CD4-positive, alpha-beta memory T cell (primary cell): ENCODE results near the gene GNS. TPM values are rescaled to one million over a fixed set of nuclear protein-coding genes. Genes with fewer than 3 reads are reported as not detected.
"Not testable (repeated sequence)": the region's sequence is repeated elsewhere in the genome, so short reads cannot be mapped to it uniquely, and the experiment has no call there.

Experiments
- CTCF ChIA-PET: fragments of 350-600 bp; sonication (Branson Sonifier 250); formaldehyde crosslinking; loops from one replicate; lab custom pipeline; 2021; ENCODE audit warnings: inconsistent platforms; ENCODE audit not compliant: partially characterized antibody; lab: Charles Lee
- POLR2A ChIA-PET: fragments of 350-600 bp; sonication (Branson Sonifier 250); formaldehyde crosslinking; loops from one replicate; lab custom pipeline; 2021; ENCODE audit not compliant: partially characterized antibody; lab: Charles Lee
- DNase-seq, 5 donors: peaks; one replicate each; pipeline versions ENCODE4 v3.0.0 to v3.0.0-alpha.2; 2020 to 2022; ENCODE audit warnings: mixed read lengths in 1 of 5
- H3K27ac ChIP-seq: one replicate; pipeline ENCODE4 v1.7.0; 2013; ENCODE audit warnings: low read depth, low read length
- H3K27me3 ChIP-seq: 2 replicates; pipeline ENCODE4 v1.7.0; 2013; ENCODE audit warnings: mild to moderate bottlenecking, low read length, moderate library complexity; ENCODE audit not compliant: insufficient read depth
- H3K36me3 ChIP-seq: 2 replicates; pipeline ENCODE4 v1.7.0; 2013; ENCODE audit warnings: mild to moderate bottlenecking, low read length, moderate library complexity; ENCODE audit not compliant: insufficient read depth
- H3K4me1 ChIP-seq: 2 replicates; pipeline ENCODE4 v1.7.0; 2013; ENCODE audit warnings: mild to moderate bottlenecking, low read length, moderate library complexity; ENCODE audit not compliant: insufficient read depth
- H3K4me3 ChIP-seq, 2 donors: one replicate each; pipeline ENCODE4 v1.7.0; 2013; ENCODE audit warnings: low read length in 2 of 2, mild to moderate bottlenecking in 1 of 2
- H3K9me3 ChIP-seq, 2 donors: one replicate each; pipeline ENCODE4 v1.7.0; 2013; ENCODE audit warnings: low read length in 2 of 2, control low read depth in 1 of 2; ENCODE audit not compliant: control insufficient read depth in 1 of 2
- H3K27ac Mint-ChIP-seq, 7 donors: one replicate each; pipeline ENCODE4 v1.8.0; 2020 to 2021; ENCODE audit warnings: mixed read lengths in 7 of 7, mild to moderate bottlenecking in 6 of 7, inconsistent platforms in 3 of 7, moderate library complexity in 3 of 7
- H3K27me3 Mint-ChIP-seq, 2 donors: one replicate each; pipeline ENCODE4 v1.8.0; 2020 to 2021; ENCODE audit warnings: mixed read lengths in 2 of 2
- H3K36me3 Mint-ChIP-seq, 2 donors: one replicate each; pipeline ENCODE4 v1.8.0; 2020 to 2021; ENCODE audit warnings: mixed read lengths in 2 of 2, inconsistent platforms in 1 of 2, mild to moderate bottlenecking in 1 of 2
- H3K4me1 Mint-ChIP-seq, 4 donors: one replicate each; pipeline ENCODE4 v1.8.0; 2020 to 2021; ENCODE audit warnings: mixed read lengths in 4 of 4, mild to moderate bottlenecking in 1 of 4
- H3K4me3 Mint-ChIP-seq, 8 donors: one replicate each; pipeline ENCODE4 v1.8.0; 2020 to 2021; ENCODE audit warnings: mixed read lengths in 8 of 8, mild to moderate bottlenecking in 7 of 8, moderate library complexity in 6 of 8, inconsistent platforms in 3 of 8
- H3K9me3 Mint-ChIP-seq, 8 donors: one replicate each; pipeline ENCODE4 v1.8.0; 2020 to 2021; ENCODE audit warnings: mixed read lengths in 8 of 8, mild to moderate bottlenecking in 5 of 8, inconsistent platforms in 3 of 8, moderate library complexity in 1 of 8
- intact Hi-C: fragments of 100-400 bp; cut with micrococcal nuclease; formaldehyde crosslinking; loops from one replicate; pipeline ENCODE4 v1.15.1; 2023
- polyA plus RNA-seq, 2 donors: library from polyadenylated mRNA; unstranded; fragments of 300-500 nt; fragmentation: Illumina TruSeq; gene quantifications; one replicate each; pipeline ENCODE4 v1.2.3, GENCODE V29; 2021
- total RNA-seq, 2 experiments: library from RNA; stranded (reverse); gene quantifications; one replicate each; pipeline ENCODE4 v1.2.3, GENCODE V29; 2021

The GNS gene
- total RNA-seq (10 to 100 TPM; 34.2 to 35.0 TPM), polyA plus RNA-seq (10 to 100 TPM; 36.8 to 77.0 TPM)

DNA sequence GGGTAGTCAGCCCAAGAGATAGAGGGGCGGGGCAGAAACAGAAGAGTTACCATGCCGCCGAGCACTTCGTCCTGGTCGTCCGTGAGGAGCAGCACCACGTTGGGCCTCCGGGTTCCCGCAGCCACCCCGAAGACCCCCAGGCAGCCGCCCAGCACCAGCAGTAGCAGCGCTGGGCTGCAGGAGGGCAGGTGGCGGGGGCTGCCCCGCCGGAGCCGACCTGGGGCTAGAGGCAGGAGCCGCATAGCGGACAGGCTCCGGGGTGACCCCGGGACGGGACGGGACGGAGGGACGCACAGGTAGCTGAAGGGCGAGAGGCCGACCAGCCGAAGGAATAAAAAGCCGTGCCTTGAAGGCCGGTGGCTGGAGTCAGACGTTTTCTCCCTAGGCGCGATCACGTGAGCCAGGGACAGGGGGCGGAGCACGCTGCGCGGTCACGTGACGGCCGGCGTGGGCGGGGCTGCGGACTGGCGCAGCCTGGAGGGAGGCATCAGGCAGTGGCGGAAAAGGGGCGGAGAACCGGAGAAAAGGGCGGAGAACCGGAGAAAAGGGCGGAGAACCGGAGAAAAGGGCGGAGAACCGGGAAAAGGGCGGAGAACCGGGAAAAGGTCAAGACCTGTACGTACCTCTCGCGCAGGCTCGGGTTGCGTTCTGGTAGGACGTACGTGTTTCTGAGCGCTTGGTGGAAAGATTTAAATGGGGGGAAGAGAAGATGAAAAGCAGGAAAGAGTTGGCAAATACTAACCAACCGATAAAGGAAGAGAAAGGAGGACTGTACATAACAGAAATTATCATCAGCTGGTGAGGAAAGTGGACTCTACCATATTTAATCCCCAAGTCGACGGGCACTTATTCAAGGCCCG is at the start of gene GNS:
Gene GNS (minus strand): TSS at position 372 of the 860 bp plus-strand sequence. CDS start 130 bp downstream, at position 242.
- Mint-ChIP-seq H3K27ac (peak within 1 kb of the TSS; percentile 93 to 98 (median 96)), H3K36me3 (peaks cover 4 to 6% of the 10 kb centered on the region in 2 donors), H3K27me3 (no peaks in the 10 kb centered on the region), H3K4me1 (peaks cover 27 to 52% (median 40%) of the 10 kb centered on the region in 4 donors), H3K9me3 (no peaks in the 10 kb centered on the region), H3K4me3 (peak within 1 kb of the TSS; percentile 89 to 99 (median 98))
- intact Hi-C loops, result loop anchor here (1.0 to 5.0 kb wide), 4 partner anchors 150 to 536 kb away; partner anchors contain the start of genes KICS2, TBK1 and XPOT
- Histone ChIP-seq H3K27me3 (no peaks in the 10 kb centered on the region), H3K9me3 (no peaks in the 10 kb centered on the region), H3K27ac (peak within 1 kb of the TSS; percentile 74), H3K36me3 (no peaks in the 10 kb centered on the region), H3K4me1 (peaks cover 35% of the 10 kb centered on the region), H3K4me3 (peak within 1 kb of the TSS; percentile 45 to 86)
- ChIA-PET POLR2A (interaction anchor here (0.6 to 1.5 kb wide), 5 partner anchors 8 to 1532 kb away, joined by 3 to 4 read pairs (median 4); no protein-coding TSS in a partner anchor), CTCF (interaction anchor here (0.8 to 1.8 kb wide), 3 partner anchors 23 to 39 kb away, joined by 3 to 7 read pairs (median 5); no protein-coding TSS in a partner anchor)
- peak; percentile 86 to 94 (median 89) for DNase-seq

DNA sequence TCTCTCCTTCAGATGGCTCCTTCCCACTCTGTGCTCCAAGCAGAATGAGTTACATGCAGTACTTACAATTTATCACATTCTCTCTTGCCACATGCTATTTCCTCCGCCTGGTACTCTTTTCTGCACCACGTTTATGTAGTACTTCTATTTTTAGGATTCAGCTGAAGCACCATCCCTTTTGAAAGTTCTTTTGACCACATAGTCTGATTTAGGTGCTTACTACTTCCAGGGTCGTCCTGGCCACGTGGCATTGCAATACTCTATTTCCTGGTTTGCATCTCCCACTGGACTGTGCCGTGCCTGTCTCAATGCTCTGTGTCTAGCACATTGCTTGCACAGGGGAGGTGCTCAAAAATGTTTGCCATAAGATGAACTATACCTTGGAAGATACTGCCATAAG is 48.9 kb upstream of the GNS start:
- Histone ChIP-seq H3K4me3 (no peak overlapping the region), H3K27ac (no peak overlapping the region), H3K27me3 (no peaks in the 10 kb centered on the region), H3K4me1 (no peaks in the 10 kb centered on the region), H3K9me3 (no peaks in the 10 kb centered on the region), H3K36me3 (no peaks in the 10 kb centered on the region)
- Mint-ChIP-seq H3K27me3 (peaks cover 30 to 33% of the 10 kb centered on the region in 2 donors), H3K4me1 (peaks cover 0 to 4% (median 0%) of the 10 kb centered on the region in 4 donors), H3K27ac (no peak overlapping the region), H3K36me3 (no peaks in the 10 kb centered on the region), H3K9me3 (no peaks in the 10 kb centered on the region), H3K4me3 (no peak overlapping the region)
- DNase-seq, result no peak
- intact Hi-C loops, result no loop called here
- ChIA-PET CTCF (interaction anchor here (3.5 kb wide), 1 partner anchor 12 kb away, joined by 28 read pairs; no protein-coding TSS in a partner anchor), POLR2A (no interaction called here)

DNA sequence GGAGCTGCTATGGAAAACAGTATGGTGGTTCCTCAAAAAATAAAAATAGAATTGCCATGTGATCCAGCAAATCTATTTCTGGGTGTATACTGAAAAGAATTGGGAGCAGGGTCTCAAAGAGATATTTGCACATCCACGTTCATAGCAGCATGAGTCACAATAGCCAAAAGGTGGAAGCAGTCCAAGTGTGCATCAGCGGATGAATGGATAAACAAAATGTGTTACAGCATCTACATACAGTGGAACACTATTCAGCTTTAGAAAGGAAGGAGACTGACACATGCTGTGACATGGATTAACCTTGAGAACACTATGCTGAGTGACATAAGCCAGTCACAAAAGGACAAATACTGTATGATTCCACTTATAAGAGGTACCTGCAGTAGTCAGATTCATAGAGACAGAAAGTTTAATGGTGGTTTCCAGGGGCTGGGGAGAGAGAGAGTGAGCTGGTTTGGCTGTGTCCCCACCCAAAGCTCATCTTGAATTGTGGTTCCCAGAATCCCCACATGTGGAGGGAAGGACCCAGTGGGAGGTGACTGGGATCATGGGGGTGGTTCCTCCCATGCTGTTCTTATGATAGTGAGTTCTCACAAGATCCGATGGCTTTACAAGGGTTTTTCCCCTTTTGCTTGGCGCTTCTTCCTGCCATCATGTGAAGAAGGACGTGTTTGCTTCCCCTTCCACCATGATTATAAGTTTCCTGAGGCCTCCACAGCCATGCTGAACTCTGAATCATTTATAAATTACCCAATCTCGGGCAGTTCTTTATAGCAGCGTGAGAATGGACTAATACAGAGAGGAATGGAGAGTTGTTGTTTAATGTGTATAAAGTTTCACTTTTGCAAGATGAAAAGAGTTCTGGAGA is 47.6 kb upstream of the GNS start:
- no peak overlapping the region for H3K4me3 ChIP-seq
- peaks cover 0 to 5% (median 3%) of the 10 kb centered on the region in 4 donors for H3K4me1 Mint-ChIP-seq
- H3K36me3 ChIP-seq, result no peaks in the 10 kb centered on the region
- intact Hi-C loops, result no loop called here
- no peak overlapping the region for H3K4me3 Mint-ChIP-seq
- ChIA-PET POLR2A (no interaction called here), CTCF (interaction anchor here (3.5 kb wide), 1 partner anchor 11 kb away, joined by 28 read pairs; no protein-coding TSS in a partner anchor)
- H3K27me3 Mint-ChIP-seq, result peaks cover 28 to 34% of the 10 kb centered on the region in 2 donors
- no peak for DNase-seq
- H3K4me1 ChIP-seq, result peaks cover 3% of the 10 kb centered on the region
- H3K27ac ChIP-seq, result no peak overlapping the region
- H3K27me3 ChIP-seq, result no peaks in the 10 kb centered on the region
- H3K27ac Mint-ChIP-seq, result no peak overlapping the region
- no peaks in the 10 kb centered on the region for H3K9me3 Mint-ChIP-seq
- no peaks in the 10 kb centered on the region for H3K36me3 Mint-ChIP-seq
- no peaks in the 10 kb centered on the region for H3K9me3 ChIP-seq

- H3K27me3 Mint-ChIP-seq, result peaks cover 30 to 32% of the 10 kb centered on the region in 2 donors
- intact Hi-C loops, result no loop called here
- Histone ChIP-seq H3K4me3 (no peak overlapping the region), H3K9me3 (no peaks in the 10 kb centered on the region), H3K4me1 (peaks cover 3% of the 10 kb centered on the region), H3K27me3 (no peaks in the 10 kb centered on the region), H3K27ac (no peak overlapping the region), H3K36me3 (no peaks in the 10 kb centered on the region)
- H3K9me3 Mint-ChIP-seq, result no peaks in the 10 kb centered on the region
- no peak overlapping the region for H3K27ac Mint-ChIP-seq
- peaks cover 0 to 5% (median 3%) of the 10 kb centered on the region in 4 donors for H3K4me1 Mint-ChIP-seq
- DNase-seq, result no peak
- POLR2A ChIA-PET, result no interaction called here
- CTCF ChIA-PET, result interaction anchor here (3.5 kb wide), 1 partner anchor 10 kb away, joined by 28 read pairs; no protein-coding TSS in a partner anchor
- H3K4me3 Mint-ChIP-seq, result no peak overlapping the region
- no peaks in the 10 kb centered on the region for H3K36me3 Mint-ChIP-seq
Measured at GRCh38 chr12:64806173-64806572, 47.0 kb upstream of the GNS start.

DNA sequence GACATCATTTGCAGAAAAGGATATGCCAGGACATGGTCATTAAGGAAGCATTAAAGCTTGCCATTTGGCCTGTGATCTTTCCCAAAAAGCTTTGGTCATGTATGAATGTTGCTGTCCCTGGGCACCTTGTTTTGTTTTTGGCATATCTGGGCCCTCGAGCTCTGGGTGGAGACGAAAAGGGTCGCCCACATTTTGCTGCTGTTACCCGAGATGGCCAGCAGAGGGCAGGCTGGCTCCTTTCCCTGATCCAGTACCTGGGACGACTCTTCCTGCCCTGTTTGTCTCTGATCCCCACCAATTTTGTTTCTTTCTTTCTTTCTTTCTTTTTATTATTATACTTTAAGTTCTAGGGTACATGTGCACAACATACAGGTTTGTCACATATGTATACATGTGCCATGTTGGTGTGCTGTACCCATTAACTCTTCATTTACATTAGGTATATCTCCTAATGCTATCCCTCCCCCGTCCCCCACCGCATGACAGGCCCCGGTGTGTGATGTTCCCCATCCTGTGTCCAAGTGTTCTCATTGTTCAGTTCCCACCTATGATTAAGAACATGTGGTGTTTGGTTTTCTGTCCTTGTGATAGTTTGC is 43.1 kb upstream of the GNS start:
- H3K4me3 Mint-ChIP-seq, H3K27me3 ChIP-seq, H3K27ac ChIP-seq, H3K4me1 ChIP-seq, H3K36me3 ChIP-seq, H3K9me3 Mint-ChIP-seq, H3K9me3 ChIP-seq, H3K4me3 ChIP-seq, H3K4me1 Mint-ChIP-seq, H3K27ac Mint-ChIP-seq, POLR2A ChIA-PET, H3K36me3 Mint-ChIP-seq: not testable (repeated sequence)
- peaks cover 30 to 38% of the 10 kb centered on the region in 2 donors for H3K27me3 Mint-ChIP-seq
- CTCF ChIA-PET, result interaction anchor here (0.8 to 3.4 kb wide), 12 partner anchors 8 to 367 kb away, joined by 3 to 15 read pairs (median 6); partner anchors contain the start of gene LEMD3
- intact Hi-C loops, result loop anchor here (1.0 kb wide), 1 partner anchor 430 kb away; no protein-coding TSS in a partner anchor
- DNase-seq, result peak in 3 of 5 donors; percentile 30 to 41 (median 36)

GRCh38 chr12:64801381-64801780 is 42.2 kb upstream of the GNS start:
- H3K4me1 Mint-ChIP-seq, result peaks cover 0 to 4% (median 1%) of the 10 kb centered on the region in 4 donors
- ChIA-PET POLR2A (no interaction called here), CTCF (interaction anchor here (0.6 to 3.4 kb wide), 13 partner anchors 9 to 368 kb away, joined by 3 to 15 read pairs (median 5); partner anchors contain the start of gene LEMD3)
- H3K36me3 Mint-ChIP-seq, result no peaks in the 10 kb centered on the region
- no peak overlapping the region for H3K4me3 Mint-ChIP-seq
- no peak overlapping the region for H3K27ac ChIP-seq
- peaks cover 3% of the 10 kb centered on the region for H3K4me1 ChIP-seq
- no peaks in the 10 kb centered on the region for H3K9me3 ChIP-seq
- H3K36me3 ChIP-seq, result no peaks in the 10 kb centered on the region
- no peak overlapping the region for H3K4me3 ChIP-seq
- no peaks in the 10 kb centered on the region for H3K9me3 Mint-ChIP-seq
- H3K27me3 ChIP-seq, result no peaks in the 10 kb centered on the region
- DNase-seq, result no peak
- peaks cover 23 to 29% of the 10 kb centered on the region in 2 donors for H3K27me3 Mint-ChIP-seq
- no peak overlapping the region for H3K27ac Mint-ChIP-seq
- intact Hi-C loops, result no loop called here
